ENCODE measurements around the gene CCDC51.

Gene CCDC51

DNA sequence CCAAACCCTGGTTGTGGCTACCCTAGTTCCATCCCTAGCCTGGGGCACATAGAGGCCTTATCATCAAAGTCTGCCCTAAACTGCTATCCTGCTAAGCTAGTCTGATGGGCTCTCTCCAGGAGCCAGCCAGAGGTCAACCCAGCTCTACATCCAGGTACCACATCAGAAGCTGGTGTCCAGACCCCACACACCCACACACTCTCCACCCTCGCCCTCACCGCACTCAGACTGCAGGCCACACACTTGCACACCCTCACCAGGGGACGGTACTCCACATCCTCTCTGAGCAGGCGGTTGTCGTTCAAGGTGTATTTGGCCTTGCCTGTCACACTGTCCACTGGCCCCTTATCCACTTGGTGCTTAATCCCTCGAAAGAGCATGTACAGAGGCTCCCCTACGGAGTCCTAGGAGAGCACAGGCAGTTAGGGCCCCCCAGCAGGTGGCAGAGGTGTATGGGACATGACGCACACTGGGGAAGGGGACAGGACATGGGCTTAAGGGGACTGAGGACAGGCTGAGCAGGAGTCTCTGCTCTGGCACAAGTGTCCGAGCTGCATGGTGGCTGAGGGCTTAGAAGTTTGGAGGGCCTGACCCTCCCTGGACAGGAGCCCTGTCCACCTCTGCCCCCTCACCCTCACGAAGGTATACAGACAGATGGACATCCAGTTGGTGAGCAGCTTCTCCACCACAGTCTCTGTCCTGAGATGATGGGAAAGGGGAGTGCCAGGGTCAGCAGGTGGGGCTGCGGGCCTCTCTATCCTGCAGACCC, 28.1 kb downstream of the CCDC51 start:
- TF ChIP-seq, protein P1, sequence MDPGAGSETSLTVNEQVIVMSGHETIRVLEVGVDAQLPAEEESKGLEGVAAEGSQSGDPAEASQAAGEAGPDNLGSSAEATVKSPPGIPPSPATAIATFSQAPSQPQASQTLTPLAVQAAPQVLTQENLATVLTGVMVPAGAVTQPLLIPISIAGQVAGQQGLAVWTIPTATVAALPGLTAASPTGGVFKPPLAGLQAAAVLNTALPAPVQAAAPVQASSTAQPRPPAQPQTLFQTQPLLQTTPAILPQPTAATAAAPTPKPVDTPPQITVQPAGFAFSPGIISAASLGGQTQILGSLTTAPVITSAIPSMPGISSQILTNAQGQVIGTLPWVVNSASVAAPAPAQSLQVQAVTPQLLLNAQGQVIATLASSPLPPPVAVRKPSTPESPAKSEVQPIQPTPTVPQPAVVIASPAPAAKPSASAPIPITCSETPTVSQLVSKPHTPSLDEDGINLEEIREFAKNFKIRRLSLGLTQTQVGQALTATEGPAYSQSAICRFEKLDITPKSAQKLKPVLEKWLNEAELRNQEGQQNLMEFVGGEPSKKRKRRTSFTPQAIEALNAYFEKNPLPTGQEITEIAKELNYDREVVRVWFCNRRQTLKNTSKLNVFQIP (CRISPR knock-in tag; IDR thresholded peaks at IDR 0.05; ENCODE audit: borderline replicate concordance, low read depth): no peak
- TF ChIP-seq ARNTL (CRISPR knock-in tag; IDR thresholded peaks at IDR 0.05; ENCODE audit: borderline replicate concordance, low read depth) (no peak), ZNF565 (CRISPR knock-in tag; conservative IDR thresholded peaks at IDR 0.05; ENCODE audit: low read depth) (no peak), ZNF70 (CRISPR knock-in tag; IDR thresholded peaks at IDR 0.05) (no peak), TOX (CRISPR knock-in tag; IDR thresholded peaks at IDR 0.05; ENCODE audit: borderline replicate concordance) (no peak), SNAI2 (CRISPR knock-in tag; IDR thresholded peaks at IDR 0.05) (no peak), ZFP30 (CRISPR knock-in tag; IDR thresholded peaks at IDR 0.05) (no peak)
- TF ChIP-seq, protein P2, sequence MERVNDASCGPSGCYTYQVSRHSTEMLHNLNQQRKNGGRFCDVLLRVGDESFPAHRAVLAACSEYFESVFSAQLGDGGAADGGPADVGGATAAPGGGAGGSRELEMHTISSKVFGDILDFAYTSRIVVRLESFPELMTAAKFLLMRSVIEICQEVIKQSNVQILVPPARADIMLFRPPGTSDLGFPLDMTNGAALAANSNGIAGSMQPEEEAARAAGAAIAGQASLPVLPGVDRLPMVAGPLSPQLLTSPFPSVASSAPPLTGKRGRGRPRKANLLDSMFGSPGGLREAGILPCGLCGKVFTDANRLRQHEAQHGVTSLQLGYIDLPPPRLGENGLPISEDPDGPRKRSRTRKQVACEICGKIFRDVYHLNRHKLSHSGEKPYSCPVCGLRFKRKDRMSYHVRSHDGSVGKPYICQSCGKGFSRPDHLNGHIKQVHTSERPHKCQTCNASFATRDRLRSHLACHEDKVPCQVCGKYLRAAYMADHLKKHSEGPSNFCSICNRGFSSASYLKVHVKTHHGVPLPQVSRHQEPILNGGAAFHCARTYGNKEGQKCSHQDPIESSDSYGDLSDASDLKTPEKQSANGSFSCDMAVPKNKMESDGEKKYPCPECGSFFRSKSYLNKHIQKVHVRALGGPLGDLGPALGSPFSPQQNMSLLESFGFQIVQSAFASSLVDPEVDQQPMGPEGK (CRISPR knock-in tag; IDR thresholded peaks at IDR 0.05; ENCODE audit: borderline replicate concordance): no peak
- TF ChIP-seq, protein P3, sequence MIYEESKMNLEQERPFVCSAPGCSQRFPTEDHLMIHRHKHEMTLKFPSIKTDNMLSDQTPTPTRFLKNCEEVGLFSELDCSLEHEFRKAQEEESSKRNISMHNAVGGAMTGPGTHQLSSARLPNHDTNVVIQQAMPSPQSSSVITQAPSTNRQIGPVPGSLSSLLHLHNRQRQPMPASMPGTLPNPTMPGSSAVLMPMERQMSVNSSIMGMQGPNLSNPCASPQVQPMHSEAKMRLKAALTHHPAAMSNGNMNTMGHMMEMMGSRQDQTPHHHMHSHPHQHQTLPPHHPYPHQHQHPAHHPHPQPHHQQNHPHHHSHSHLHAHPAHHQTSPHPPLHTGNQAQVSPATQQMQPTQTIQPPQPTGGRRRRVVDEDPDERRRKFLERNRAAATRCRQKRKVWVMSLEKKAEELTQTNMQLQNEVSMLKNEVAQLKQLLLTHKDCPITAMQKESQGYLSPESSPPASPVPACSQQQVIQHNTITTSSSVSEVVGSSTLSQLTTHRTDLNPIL (CRISPR knock-in tag; IDR thresholded peaks at IDR 0.05; ENCODE audit: low read depth): no peak
- TF ChIP-seq, protein P4, sequence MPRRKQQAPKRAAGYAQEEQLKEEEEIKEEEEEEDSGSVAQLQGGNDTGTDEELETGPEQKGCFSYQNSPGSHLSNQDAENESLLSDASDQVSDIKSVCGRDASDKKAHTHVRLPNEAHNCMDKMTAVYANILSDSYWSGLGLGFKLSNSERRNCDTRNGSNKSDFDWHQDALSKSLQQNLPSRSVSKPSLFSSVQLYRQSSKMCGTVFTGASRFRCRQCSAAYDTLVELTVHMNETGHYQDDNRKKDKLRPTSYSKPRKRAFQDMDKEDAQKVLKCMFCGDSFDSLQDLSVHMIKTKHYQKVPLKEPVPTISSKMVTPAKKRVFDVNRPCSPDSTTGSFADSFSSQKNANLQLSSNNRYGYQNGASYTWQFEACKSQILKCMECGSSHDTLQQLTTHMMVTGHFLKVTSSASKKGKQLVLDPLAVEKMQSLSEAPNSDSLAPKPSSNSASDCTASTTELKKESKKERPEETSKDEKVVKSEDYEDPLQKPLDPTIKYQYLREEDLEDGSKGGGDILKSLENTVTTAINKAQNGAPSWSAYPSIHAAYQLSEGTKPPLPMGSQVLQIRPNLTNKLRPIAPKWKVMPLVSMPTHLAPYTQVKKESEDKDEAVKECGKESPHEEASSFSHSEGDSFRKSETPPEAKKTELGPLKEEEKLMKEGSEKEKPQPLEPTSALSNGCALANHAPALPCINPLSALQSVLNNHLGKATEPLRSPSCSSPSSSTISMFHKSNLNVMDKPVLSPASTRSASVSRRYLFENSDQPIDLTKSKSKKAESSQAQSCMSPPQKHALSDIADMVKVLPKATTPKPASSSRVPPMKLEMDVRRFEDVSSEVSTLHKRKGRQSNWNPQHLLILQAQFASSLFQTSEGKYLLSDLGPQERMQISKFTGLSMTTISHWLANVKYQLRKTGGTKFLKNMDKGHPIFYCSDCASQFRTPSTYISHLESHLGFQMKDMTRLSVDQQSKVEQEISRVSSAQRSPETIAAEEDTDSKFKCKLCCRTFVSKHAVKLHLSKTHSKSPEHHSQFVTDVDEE (CRISPR knock-in tag; IDR thresholded peaks at IDR 0.05): no peak

DNA sequence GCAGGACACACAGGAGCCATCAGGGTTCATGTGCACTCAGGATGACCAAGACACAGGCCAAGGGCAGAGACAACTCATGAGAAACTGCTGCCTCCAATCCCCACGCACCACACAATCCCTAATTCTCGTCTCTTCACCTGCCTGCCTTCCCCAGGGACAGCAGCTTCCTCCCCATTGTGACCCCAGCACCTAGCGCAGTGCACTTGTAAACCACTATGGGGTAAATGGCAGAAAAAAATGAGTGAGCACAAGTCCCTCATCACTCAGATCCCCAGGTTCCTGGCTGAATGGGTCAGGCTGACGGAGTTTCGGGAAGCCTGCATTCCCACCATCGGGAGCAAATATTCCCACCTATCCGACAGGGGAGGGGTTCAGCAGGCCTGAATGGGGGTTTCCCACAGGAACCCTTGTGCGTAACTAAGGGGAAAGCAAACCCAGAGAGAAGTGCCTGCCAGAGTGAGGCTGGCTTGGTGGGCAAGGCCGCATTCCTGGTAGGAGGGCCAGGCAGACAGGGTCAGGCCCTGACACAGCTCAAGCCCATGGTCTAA, 28.8 kb downstream of the CCDC51 start:
- TF ChIP-seq, protein P3 (CRISPR knock-in tag; IDR thresholded peaks at IDR 0.05; ENCODE audit: low read depth): no peak
- no peak for TF ChIP-seq TOX (CRISPR knock-in tag; IDR thresholded peaks at IDR 0.05; ENCODE audit: borderline replicate concordance)
- no peak for TF ChIP-seq ISL1 (CRISPR knock-in tag; IDR thresholded peaks at IDR 0.05)
- TF ChIP-seq CSDC2 (CRISPR knock-in tag; IDR thresholded peaks at IDR 0.05): no peak
- TF ChIP-seq, protein P5, sequence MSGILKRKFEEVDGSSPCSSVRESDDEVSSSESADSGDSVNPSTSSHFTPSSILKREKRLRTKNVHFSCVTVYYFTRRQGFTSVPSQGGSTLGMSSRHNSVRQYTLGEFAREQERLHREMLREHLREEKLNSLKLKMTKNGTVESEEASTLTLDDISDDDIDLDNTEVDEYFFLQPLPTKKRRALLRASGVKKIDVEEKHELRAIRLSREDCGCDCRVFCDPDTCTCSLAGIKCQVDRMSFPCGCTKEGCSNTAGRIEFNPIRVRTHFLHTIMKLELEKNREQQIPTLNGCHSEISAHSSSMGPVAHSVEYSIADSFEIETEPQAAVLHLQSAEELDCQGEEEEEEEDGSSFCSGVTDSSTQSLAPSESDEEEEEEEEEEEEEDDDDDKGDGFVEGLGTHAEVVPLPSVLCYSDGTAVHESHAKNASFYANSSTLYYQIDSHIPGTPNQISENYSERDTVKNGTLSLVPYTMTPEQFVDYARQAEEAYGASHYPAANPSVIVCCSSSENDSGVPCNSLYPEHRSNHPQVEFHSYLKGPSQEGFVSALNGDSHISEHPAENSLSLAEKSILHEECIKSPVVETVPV (CRISPR knock-in tag; IDR thresholded peaks at IDR 0.05): no peak
- TF ChIP-seq ZNF70 (CRISPR knock-in tag; IDR thresholded peaks at IDR 0.05): no peak
- no peak for TF ChIP-seq PPARA (CRISPR knock-in tag; IDR thresholded peaks at IDR 0.05; ENCODE audit: borderline replicate concordance)
- no peak for TF ChIP-seq ZFP30 (CRISPR knock-in tag; IDR thresholded peaks at IDR 0.05)
- TF ChIP-seq, protein P1 (CRISPR knock-in tag; IDR thresholded peaks at IDR 0.05; ENCODE audit: borderline replicate concordance, low read depth): no peak
- no peak for TF ChIP-seq BACH2 (CRISPR knock-in tag; IDR thresholded peaks at IDR 0.05; ENCODE audit: borderline replicate concordance)
- no peak for TF ChIP-seq TCF4 (CRISPR knock-in tag; IDR thresholded peaks at IDR 0.05; ENCODE audit: borderline replicate concordance)
- no peak for TF ChIP-seq GLIS3 (CRISPR knock-in tag; IDR thresholded peaks at IDR 0.05)
- TF ChIP-seq, protein P4 (CRISPR knock-in tag; IDR thresholded peaks at IDR 0.05): no peak
- TF ChIP-seq OSR1 (CRISPR knock-in tag; IDR thresholded peaks at IDR 0.05): no peak
- TF ChIP-seq ZNF8 (CRISPR knock-in tag; IDR thresholded peaks at IDR 0.05): no peak
- ATAC-seq: no peak

More for the DNA sequence above, 28.1 kb downstream of the CCDC51 start:
- ATAC-seq: no peak

All from SK-N-SH treated with all-trans-retinoic acid at 6 μM for 48 hours (cell line).